WI38 (cell line): Measurements from ENCODE around the gene HSPA1B.
A peak's percentile ranks its signal among the peaks of the same experiment; 100 is the strongest.

Experiments
- H3K4me3 ChIP-seq: 2 replicates; pipeline ENCODE4 v1.5.1; 2011; ENCODE audit warnings: low read depth, mild to moderate bottlenecking, control low read depth, low read length
- TF ChIP-seq, protein P1 (sequence below): IDR thresholded peaks from 2 replicates; pipeline ENCODE4 v1.5.1; 2012; ENCODE audit warnings: low read depth, mild to moderate bottlenecking, control low read depth, low read length

Gene HSPA1B

DNA sequence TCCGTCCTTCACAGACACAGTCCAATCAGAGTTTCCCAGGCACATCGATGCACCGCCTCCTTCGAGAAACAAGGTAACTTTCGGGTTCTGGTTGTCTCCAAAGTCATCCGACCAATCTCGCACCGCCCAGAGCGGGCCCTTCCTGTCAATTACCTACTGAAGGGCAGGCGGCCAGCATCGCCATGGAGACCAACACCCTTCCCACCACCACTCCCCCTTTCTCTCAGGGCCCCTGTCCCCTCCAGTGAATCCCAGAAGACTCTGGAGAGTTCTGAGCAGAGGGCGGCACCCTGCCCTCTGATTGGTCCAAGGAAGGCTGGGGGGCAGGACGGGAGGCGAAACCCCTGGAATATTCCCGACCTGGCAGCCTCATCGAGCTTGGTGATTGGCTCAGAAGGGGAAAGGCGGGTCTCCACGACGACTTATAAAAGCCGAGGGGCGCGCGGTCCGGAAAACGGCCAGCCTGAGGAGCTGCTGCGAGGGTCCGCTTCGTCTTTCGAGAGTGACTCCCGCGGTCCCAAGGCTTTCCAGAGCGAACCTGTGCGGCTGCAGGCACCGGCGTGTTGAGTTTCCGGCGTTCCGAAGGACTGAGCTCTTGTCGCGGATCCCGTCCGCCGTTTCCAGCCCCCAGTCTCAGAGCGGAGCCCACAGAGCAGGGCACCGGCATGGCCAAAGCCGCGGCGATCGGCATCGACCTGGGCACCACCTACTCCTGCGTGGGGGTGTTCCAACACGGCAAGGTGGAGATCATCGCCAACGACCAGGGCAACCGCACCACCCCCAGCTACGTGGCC lies at the start of gene HSPA1B:
HSPA1B (plus strand) TSS at position 453 of the 794 bp plus-strand sequence; CDS start at position 666, 213 bp downstream.
- peak within 1 kb of the TSS; percentile 77 for H3K4me3 ChIP-seq
- TF ChIP-seq, protein P1, sequence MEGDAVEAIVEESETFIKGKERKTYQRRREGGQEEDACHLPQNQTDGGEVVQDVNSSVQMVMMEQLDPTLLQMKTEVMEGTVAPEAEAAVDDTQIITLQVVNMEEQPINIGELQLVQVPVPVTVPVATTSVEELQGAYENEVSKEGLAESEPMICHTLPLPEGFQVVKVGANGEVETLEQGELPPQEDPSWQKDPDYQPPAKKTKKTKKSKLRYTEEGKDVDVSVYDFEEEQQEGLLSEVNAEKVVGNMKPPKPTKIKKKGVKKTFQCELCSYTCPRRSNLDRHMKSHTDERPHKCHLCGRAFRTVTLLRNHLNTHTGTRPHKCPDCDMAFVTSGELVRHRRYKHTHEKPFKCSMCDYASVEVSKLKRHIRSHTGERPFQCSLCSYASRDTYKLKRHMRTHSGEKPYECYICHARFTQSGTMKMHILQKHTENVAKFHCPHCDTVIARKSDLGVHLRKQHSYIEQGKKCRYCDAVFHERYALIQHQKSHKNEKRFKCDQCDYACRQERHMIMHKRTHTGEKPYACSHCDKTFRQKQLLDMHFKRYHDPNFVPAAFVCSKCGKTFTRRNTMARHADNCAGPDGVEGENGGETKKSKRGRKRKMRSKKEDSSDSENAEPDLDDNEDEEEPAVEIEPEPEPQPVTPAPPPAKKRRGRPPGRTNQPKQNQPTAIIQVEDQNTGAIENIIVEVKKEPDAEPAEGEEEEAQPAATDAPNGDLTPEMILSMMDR = no peak

DNA sequence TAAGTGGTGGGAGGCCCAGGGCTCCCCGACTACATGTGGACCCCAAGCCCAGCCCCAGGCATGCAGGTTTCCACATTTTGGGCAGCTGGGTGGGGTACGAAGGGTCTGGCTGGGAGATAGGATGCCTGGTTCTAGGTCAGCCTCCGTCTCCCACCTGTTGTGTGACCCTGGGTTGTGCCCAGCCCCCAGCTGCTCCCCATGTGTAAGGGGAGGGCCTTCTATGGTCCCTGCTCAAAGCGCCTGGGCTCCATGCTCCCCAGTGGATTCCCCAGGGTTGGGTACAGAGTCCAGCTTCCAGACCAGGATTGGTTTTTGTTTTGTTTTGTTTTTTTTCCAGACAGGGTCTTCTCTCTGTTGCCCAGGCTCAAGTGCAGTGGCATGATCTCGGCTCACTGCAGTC lies 49.3 kb upstream of the HSPA1B start:
- no peak overlapping the region for H3K4me3 ChIP-seq
- TF ChIP-seq, protein P1 = no peak

DNA sequence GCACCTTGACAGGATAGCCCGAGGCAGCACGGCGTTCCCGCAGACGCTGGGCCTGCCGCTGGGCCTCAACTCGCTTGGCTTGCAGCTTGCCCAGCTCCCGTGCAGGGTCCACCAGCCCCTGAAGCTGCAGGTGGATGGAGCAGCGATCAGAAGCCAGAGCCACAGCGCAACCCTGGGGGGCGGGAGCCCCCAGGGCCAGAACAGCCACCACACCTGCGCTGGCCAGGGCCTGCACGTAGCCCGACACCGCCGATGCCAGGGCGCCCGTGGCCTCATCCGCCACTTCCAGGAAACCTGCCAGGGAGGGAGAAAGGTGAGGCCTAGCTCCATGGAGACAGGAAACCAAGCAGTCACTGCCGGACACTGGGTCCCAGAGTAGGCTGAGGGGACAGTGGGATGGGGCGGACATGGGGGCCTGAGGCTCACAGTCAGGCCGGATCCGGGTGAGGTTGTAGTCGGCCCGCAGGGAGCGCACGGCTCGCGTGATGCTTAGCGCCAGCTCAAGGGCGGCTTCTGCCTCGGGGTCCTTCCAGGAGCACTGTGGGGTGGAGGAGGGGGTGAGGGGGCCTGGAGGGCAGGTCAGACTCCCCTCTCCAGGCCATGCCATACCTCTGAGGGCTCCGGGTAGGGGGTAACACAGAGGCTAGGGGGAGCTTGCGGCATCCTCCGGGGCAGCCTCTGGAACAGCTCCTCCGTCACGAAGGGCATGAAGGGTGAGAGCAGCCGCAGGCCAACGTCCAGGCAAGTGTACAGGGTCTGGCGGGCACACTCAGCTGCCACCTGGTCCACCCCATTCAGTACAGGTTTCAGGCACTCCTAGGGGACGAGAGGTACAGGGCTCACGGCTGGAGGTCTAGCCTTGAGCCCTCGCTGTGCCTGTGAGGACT lies 48.3 kb upstream of the HSPA1B start:
- TF ChIP-seq, protein P1 = no peak

DNA sequence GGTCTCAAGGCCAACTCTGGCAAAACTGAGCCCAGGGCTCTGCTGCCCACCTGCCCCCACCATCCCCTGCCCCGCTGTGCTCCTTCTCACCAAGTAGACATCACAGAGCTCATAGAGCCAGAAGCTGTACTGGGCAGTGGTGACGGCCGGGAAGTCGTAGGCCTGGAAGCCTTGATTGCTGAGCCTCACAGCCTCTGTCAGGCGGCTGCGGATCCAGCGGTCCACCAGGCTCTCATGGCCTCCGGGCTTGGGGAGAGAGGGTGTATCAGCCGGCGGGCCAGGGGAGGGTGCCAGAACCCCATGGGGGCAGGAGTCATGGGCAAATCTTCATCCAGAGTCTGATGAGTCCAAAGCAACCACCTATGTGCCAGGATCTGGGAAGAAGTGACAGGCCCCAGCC lies 47.6 kb upstream of the HSPA1B start:
- no peak overlapping the region for H3K4me3 ChIP-seq
- TF ChIP-seq, protein P1 = no peak

More for the DNA sequence above, 48.3 kb upstream of the HSPA1B start:
- H3K4me3 ChIP-seq = no peak overlapping the region

DNA sequence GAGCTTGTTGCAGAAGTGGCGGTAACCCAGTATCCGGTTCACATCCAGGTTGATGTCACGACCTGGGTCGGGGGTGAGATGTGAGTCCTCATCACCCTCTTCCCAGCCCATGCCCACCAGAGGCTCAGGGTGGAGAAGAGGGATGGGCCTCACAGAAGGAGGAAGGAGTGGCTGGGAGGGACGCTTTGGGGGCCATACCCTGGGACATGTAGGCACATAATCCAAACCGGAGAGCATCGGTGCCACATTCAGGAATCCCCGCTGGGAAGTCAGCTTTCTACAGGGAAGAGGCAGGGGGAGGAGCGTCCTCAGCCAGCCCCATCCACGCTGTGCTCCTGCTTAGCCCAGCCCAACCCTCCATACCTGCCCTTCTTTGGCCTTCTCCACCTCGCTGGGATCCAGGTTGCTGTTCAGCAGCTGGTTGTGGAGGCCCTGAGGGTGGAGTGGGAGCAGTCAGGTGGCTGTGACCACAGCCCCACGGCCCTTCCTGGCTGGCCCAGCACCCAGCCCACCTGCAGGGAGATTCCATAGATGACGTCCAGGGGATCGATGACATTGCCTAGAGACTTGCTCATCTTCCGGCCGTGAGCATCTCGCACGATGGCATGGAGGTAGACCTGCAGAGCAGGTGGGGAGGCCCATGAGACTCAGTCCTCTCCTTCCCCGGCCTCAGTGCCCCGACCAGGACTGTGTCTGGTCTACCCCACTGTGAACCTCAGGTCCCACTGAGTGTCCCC lies 46.9 kb upstream of the HSPA1B start:
- TF ChIP-seq, protein P1 = no peak
- H3K4me3 ChIP-seq = no peak overlapping the region

DNA sequence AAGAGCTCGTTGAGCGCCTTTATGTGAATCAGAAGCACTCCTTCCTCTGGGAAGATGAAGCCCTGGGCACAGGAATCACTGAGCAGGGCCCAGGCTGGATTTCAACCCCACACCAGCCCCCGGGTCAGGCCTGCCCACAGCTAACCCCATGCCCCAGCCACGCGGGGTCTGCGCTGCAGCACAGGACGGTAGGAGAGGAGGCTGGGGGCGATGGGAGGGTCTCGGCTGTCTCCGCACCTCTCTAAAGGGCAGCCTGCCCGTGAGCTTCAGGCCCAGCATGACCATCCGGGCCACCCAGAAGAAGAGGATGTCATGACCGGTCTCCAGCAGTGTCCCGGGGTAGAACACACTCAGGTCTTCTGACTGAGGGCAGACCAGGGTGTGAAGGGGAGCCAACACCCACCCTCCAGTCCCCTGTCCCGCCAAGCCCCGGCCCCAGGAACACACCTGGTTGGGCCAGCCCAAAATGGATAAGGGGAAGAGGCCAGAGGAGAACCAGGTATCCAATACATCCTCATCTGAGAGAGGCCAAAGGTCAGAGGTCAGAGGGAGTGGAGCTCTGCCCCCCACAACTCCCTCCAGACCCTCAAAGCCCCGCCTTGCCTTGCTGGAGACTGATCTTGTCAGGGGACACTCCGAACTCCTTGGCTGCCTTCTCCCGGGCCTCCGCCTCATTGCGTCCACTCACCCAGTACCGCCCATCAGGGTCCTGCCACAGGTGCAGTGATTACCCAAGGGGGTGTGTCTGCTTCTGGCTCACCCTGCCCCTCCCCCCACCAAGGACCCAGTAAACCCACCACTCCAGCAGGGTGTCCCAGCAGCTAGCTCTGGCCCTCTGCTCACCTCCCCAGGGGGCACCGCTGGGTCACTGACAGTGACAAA lies 46.1 kb upstream of the HSPA1B start:
- TF ChIP-seq, protein P1 = no peak

More for the DNA sequence above, 46.1 kb upstream of the HSPA1B start:
- no peak overlapping the region for H3K4me3 ChIP-seq
